NOMO-1 treated with dmso at 0.1 percent for 144 hours (cell line): ENCODE results near the gene SPACA1.

Experiments
- DNase-seq: peaks from one replicate; lab custom pipeline; 2025; ENCODE audit not compliant: unreplicated experiment; lab: John Stamatoyannopoulos, UW

SPACA1 gene

GRCh38 chr6:88089708-88090107 is 42.1 kb downstream of the SPACA1 start:
- DNase-seq, result no peak

DNA sequence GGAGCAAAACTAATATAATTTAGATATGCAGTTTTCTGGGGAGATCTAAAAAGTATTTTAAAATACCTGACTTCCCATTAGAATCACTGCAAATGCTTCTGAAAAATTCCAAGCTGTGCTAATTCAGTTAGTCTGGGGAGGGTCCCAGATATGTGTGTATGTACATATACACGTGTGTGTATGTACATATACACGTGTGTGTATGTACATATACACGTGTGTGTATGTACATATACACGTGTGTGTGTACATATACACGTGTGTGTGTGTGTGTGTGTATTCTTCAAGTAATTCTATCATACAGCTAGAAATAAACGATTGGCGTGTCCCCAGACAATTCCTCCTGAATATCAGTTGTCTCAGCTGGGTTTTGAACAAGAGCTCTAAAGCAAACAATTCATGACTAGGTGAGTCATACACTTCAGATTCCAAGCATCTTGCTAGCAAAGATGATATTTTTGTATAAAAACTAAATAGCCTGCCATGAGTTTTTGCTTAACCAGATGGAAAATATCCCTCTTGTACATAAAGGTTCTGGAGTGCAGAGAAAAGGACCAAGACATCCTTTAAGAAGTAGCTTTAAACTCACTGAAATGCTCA is 58.2 kb downstream of the SPACA1 start:
- no peak for DNase-seq

DNA sequence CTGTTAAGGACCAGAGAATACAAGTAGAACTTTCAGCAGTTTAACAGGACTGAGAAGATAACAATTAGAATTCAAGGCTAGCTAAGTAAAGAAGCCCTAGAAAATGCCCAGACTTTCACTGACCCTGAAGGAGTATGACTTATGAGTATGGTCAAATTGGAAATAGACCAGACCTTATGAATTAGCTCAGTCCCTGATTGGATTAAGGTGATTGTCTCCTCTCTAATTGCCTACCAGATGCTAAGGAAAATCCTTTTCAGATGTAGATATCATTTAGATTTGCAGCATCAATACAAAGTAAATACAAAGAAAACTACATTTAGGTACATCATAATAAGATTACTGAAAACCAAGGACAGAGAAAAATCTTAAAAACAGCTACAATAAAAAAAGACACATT is 59.6 kb downstream of the SPACA1 start:
- DNase-seq, result no peak

- no peak for DNase-seq
Measured at GRCh38 chr6:88111991-88112390, 64.3 kb downstream of the SPACA1 start.

- DNase-seq, result no peak
Measured at GRCh38 chr6:88114838-88115237, 67.2 kb downstream of the SPACA1 start.

GRCh38 chr6:88115307-88115706 is 67.7 kb downstream of the SPACA1 start:
- DNase-seq, result no peak

DNA sequence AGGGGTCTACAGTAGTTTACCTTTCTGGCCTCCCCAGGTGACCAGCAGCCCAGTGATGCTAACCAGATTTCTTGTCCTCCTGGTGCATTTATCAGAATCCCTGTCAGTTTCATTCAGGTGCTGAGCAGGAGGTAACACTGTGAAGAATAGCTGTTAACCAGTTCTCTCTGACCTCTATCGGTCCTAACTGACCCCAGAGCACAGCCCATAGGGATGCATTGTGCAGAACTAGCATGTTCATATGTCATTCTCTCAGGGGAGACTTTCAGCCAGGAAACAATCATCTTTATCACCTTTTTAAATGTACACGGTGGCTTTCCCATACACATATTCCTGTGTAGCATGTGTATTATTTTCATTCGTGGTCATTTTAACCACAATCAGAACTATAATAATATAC is 68.6 kb downstream of the SPACA1 start:
- DNase-seq, result no peak
